GM21825 (cell line): ENCODE results near the gene FAF1.
"Not testable (repeated sequence)": the region's sequence is repeated elsewhere in the genome, so short reads cannot be mapped to it uniquely, and the experiment has no call there.

Source experiments
- ATAC-seq: cut with Tn5 transposase; IDR thresholded peaks from one replicate; pipeline ENCODE4 v1.9.1; 2021; ENCODE audit warnings: mild to moderate bottlenecking, moderate library complexity; ENCODE audit not compliant: unreplicated experiment

FAF1 gene

GRCh38 chr1:50917138-50918137 is 42.6 kb downstream of the FAF1 start:
- ATAC-seq: no peak

- ATAC-seq: no peak
Measured at GRCh38 chr1:50915621-50916020, 44.4 kb downstream of the FAF1 start.

- ATAC-seq: no peak
Measured at GRCh38 chr1:50913954-50914353, 46.1 kb downstream of the FAF1 start.

- not testable (repeated sequence) for ATAC-seq
Measured at GRCh38 chr1:50910356-50910755, 49.7 kb downstream of the FAF1 start.

- not testable (repeated sequence) for ATAC-seq
Measured at GRCh38 chr1:50907610-50908009, 52.5 kb downstream of the FAF1 start.

GRCh38 chr1:50906050-50906449 is 54.0 kb downstream of the FAF1 start:
- ATAC-seq: not testable (repeated sequence)

- ATAC-seq: no peak
Measured at GRCh38 chr1:50902419-50902818, 57.6 kb downstream of the FAF1 start.

- ATAC-seq: no peak
Measured at GRCh38 chr1:50901872-50902271, 58.2 kb downstream of the FAF1 start.

GRCh38 chr1:50898773-50899172 is 61.3 kb downstream of the FAF1 start:
- no peak for ATAC-seq

GRCh38 chr1:50894340-50894739 is 65.7 kb downstream of the FAF1 start:
- no peak for ATAC-seq

- ATAC-seq: no peak
Measured at GRCh38 chr1:50893466-50893865, 66.6 kb downstream of the FAF1 start.

- not testable (repeated sequence) for ATAC-seq
Measured at GRCh38 chr1:50887555-50887954, 72.5 kb downstream of the FAF1 start.

GRCh38 chr1:50880373-50880772 is 79.7 kb downstream of the FAF1 start:
- no peak for ATAC-seq

GRCh38 chr1:50879137-50879536 is 80.9 kb downstream of the FAF1 start:
- ATAC-seq: no peak

GRCh38 chr1:50878434-50878833 is 81.6 kb downstream of the FAF1 start:
- no peak for ATAC-seq

- no peak for ATAC-seq
Measured at GRCh38 chr1:50877641-50878040, 82.4 kb downstream of the FAF1 start.

- ATAC-seq: peak; percentile 95
Measured at GRCh38 chr1:50873458-50874187, 86.4 kb downstream of the FAF1 start.

GRCh38 chr1:50864845-50865244 is 95.2 kb downstream of the FAF1 start:
- ATAC-seq: not testable (repeated sequence)

GRCh38 chr1:50861772-50862171 is 98.3 kb downstream of the FAF1 start:
- no peak for ATAC-seq

GRCh38 chr1:50860702-50861101 is 99.4 kb downstream of the FAF1 start:
- ATAC-seq: no peak

GRCh38 chr1:50860256-50860655 is 99.8 kb downstream of the FAF1 start:
- no peak for ATAC-seq

- no peak for ATAC-seq
Measured at GRCh38 chr1:50859657-50860056, 100.4 kb downstream of the FAF1 start.
